Aorta (tissue), 5 donors: Measurements from ENCODE around the gene FRS3. TPM values are rescaled to one million over a fixed set of nuclear protein-coding genes. Genes with fewer than 3 reads are reported as not detected.
A peak's percentile ranks its signal among the peaks of the same experiment; 100 is the strongest.
"Not testable (repeated sequence)": the region's sequence is repeated elsewhere in the genome, so short reads cannot be mapped to it uniquely, and the experiment has no call there.

Source experiments
- ATAC-seq: fragments of 200-7000 bp; cut with Tn5 transposase; one replicate; pipeline ENCODE4 v1.9.1; 2022; ENCODE audit warnings: moderate library complexity; ENCODE audit not compliant: low FRiP score
- DNase-seq, 2 donors: peaks; one replicate each; pipeline ENCODE4 v3.0.0-alpha.2; 2020
- H3K27ac ChIP-seq, 2 donors: one replicate each; pipeline ENCODE4 v1.5.1; 2013; ENCODE audit warnings: low read length in 2 of 2, mild to moderate bottlenecking in 2 of 2, moderate library complexity in 2 of 2, control low read depth in 1 of 2, inconsistent platforms in 1 of 2, low read depth in 1 of 2
- H3K27me3 ChIP-seq, 2 donors: one replicate each; pipeline ENCODE4 v1.6.1; 2013; ENCODE audit warnings: control low read depth in 1 of 2, low read length in 1 of 2, mild to moderate bottlenecking in 1 of 2, moderate library complexity in 1 of 2; ENCODE audit not compliant: insufficient read depth in 2 of 2, control insufficient read depth in 1 of 2
- H3K36me3 ChIP-seq, 2 donors: one replicate each; pipeline ENCODE4 v1.6.1; 2013; ENCODE audit warnings: control low read depth in 1 of 2, low read length in 1 of 2, mild to moderate bottlenecking in 1 of 2; ENCODE audit not compliant: insufficient read depth in 2 of 2, control insufficient read depth in 1 of 2
- H3K4me1 ChIP-seq, 2 donors: one replicate each; pipeline ENCODE4 v1.6.1; 2013; ENCODE audit warnings: low read length in 2 of 2, control low read depth in 1 of 2, mild to moderate bottlenecking in 1 of 2, moderate library complexity in 1 of 2; ENCODE audit not compliant: insufficient read depth in 2 of 2, control insufficient read depth in 1 of 2
- H3K4me3 ChIP-seq, 2 donors: one replicate each; pipeline ENCODE4 v1.5.1; 2013; ENCODE audit warnings: low read length in 2 of 2, control low read depth in 1 of 2, mild to moderate bottlenecking in 1 of 2
- H3K9me3 ChIP-seq: one replicate; pipeline ENCODE4 v1.6.1; 2013; ENCODE audit warnings: mild to moderate bottlenecking, low read length; ENCODE audit not compliant: control insufficient read depth
- WGBS, 2 donors: extraction: QIAGEN DNeasy Blood & Tissue Kit; methylation state at CpG; one replicate each; pipeline ENCODE4 v1.1.7; 2013; 5-methylcytosine and 5-hydroxymethylcytosine counted together
- intact Hi-C, 2 donors: fragments of 100-400 bp; cut with DNase I; formaldehyde crosslinking; loops; one replicate each; pipeline versions ENCODE4 v1.14.2 to v1.15.0; 2022
- polyA plus RNA-seq, 2 donors: library from polyadenylated mRNA; stranded (reverse); fragments of 200-250 nt; gene quantifications; one replicate each; pipeline ENCODE4 v1.2.3, GENCODE V29; 2013
- total RNA-seq, 2 donors: library from RNA; stranded (reverse); fragmentation: NEBNext Ultra II Directional; extraction: Animal tissue kit (Norgen Biotek cat#: 25700); gene quantifications; one replicate each; pipeline ENCODE4 v1.2.1, GENCODE V29; 2021
- donor health status: healthy with polysubstance abuse.
- donor health status: Bipolar disorder and iron deficiency.
- donor health status: DM: no; HTN: no; CAD: no.
- donor health status: DM: no; HTN: no; CAD: no.
- donor health status: DM: yes; HTN: yes; CAD: no.

Gene FRS3
- total and polyA plus RNA-seq, 4 donors: 1.0 to 16.2 (median 4.5) TPM

DNA sequence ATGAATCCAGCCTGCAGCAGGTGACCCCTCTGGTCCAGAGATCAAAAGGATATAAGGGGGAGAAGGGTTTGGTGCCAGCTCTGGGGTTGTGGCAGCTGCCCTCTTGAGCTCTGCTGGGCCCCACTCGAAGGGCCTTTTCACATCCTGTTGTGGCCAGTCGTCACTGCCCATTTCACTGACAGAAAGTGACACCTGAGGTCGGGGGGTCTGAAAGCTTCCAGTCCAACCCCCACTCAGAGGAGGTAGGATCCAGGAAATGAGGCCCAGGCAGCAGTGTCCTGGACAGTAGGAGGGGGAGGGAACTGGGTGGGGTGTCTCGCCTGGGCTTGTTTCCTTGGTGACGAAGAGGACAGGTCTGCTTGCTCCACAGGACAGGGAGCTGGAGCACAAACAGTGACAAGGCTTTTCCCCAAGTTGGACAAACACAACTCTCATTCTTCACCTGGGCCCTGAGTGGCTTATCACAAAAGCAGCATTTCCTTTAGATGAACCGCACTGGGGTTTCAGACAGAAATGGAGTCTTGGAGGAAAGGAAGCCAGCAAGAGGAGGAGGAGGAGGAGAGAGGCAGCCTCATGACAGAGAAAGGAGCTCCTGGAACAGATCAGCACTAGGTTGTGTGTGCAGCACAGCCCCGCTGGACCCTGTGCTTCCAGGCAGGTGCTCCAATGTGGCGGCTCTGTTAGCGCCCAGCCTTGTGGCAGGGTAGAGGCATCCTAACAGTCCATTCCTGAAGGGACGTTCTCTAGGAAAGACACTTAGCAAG lies 11.0 kb downstream of the FRS3 start:
- ATAC-seq (no peak), DNase-seq (peak in 1 of 2 donors; percentile 56)
- H3K27ac ChIP-seq: no peak overlapping the region
- no peak overlapping the region for H3K4me3 ChIP-seq
- 80% methylated on average over 10 of the region's 10 CpGs for WGBS, 2 donors
- no peaks in the 10 kb centered on the region for H3K36me3 ChIP-seq
- H3K4me1 ChIP-seq: no peaks in the 10 kb centered on the region
- no peaks in the 10 kb centered on the region for H3K27me3 ChIP-seq
- intact Hi-C loops: no loop called here
- no peaks in the 10 kb centered on the region for H3K9me3 ChIP-seq

DNA sequence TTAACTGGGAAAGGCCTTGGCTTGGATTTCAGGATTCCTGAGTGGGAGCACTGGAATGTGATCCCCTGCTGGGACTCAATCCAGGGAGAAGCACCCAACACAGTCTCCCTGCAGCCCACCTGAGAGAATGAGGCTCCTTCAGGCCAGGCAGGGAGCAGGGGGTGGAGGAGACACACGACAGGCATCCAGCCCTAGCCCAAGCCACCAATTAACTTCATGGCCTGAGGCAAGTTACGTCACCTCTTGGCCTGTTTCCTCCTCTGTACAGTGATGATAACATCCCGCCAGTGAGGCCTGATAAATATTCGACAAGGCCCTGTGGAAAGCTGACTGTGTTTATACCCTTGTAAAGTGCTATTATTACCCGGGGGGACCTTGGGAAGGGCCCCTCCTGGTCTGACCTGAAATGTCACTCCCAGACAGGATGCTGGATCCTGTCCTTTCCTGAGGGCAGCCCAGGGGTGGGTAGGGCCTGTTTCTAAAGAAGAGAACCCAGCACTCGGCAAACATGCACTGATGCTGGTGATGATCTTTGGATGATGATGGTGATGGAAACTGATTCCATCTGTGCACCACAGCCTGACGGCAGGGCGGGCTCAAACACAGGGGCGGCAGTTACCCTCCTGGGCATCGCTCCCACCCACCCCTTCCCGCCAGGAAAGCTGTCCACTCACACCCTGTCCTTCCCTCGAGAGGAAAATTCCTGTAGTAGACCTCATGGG lies 12.4 kb downstream of the FRS3 start:
- Histone ChIP-seq H3K4me3 (no peak overlapping the region), H3K36me3 (no peaks in the 10 kb centered on the region), H3K27ac (no peak overlapping the region), H3K9me3 (no peaks in the 10 kb centered on the region), H3K27me3 (no peaks in the 10 kb centered on the region), H3K4me1 (no peaks in the 10 kb centered on the region)
- 31 to 32% methylated on average over 12 of the region's 12 CpGs for WGBS, 2 donors
- intact Hi-C loops: no loop called here
- ATAC-seq (peak; percentile 69), DNase-seq (peak; percentile 51 to 69)

DNA sequence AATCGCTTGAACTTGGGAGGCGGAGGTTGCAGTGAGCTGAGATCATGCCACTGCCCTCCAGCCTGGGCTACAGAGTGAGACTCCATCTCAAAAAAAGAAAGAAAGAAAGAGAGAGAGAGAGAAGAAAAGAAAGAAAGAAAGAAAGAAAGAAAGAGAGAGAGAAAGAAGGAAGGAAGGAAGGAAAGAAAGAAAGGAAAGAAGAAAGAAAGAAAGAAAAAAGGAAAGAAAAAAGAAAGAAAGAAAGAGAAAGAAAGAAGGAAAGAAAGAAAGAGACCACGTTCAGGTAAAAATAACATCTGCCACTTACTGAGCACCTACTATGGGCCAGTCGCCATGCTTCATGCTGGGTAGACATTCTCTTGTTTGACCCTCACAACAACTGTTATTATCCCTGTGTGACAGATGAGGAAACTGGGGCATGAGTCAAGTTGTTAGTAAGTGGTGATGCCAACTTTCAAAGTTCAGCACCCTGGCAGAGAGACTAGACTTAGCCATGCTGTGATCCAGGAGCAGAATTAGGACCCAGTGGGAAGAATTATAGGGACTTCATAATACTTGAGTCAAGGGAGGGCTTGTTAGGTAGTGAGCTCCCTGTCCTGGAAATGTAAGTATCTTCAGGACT lies 13.5 kb downstream of the FRS3 start:
- intact Hi-C loops, ATAC-seq, H3K27ac ChIP-seq, H3K27me3 ChIP-seq, H3K4me3 ChIP-seq, DNase-seq, H3K4me1 ChIP-seq, H3K9me3 ChIP-seq, H3K36me3 ChIP-seq: not testable (repeated sequence)
- 90 to 92% methylated on average over 4 of the region's 4 CpGs for WGBS, 2 donors

GRCh38 chr6:41763470-41763869 lies 16.2 kb downstream of the FRS3 start:
- 21 to 26% methylated on average over 2 of the region's 2 CpGs for WGBS, 2 donors
- Histone ChIP-seq H3K27ac (no peak overlapping the region), H3K36me3 (no peaks in the 10 kb centered on the region), H3K9me3 (no peaks in the 10 kb centered on the region), H3K4me1 (no peaks in the 10 kb centered on the region), H3K4me3 (no peak overlapping the region), H3K27me3 (no peaks in the 10 kb centered on the region)
- DNase-seq (no peak), ATAC-seq (no peak)
- intact Hi-C loops: no loop called here

GRCh38 chr6:41759905-41760579 lies 19.7 kb downstream of the FRS3 start:
- ATAC-seq (no peak), DNase-seq (peak in 1 of 2 donors; percentile 18)
- intact Hi-C loops: no loop called here
- no peaks in the 10 kb centered on the region for H3K36me3 ChIP-seq
- H3K4me1 ChIP-seq: no peaks in the 10 kb centered on the region
- no peak overlapping the region for H3K4me3 ChIP-seq
- WGBS, 2 donors: 67 to 85% methylated on average over 2 of the region's 2 CpGs
- no peaks in the 10 kb centered on the region for H3K27me3 ChIP-seq
- no peak overlapping the region for H3K27ac ChIP-seq
- no peaks in the 10 kb centered on the region for H3K9me3 ChIP-seq

- ATAC-seq: no peak
- peak in 1 of 2 donors; percentile 17 for DNase-seq
- intact Hi-C loops: no loop called here
- Histone ChIP-seq H3K27ac (no peak overlapping the region), H3K4me1 (no peaks in the 10 kb centered on the region), H3K27me3 (no peaks in the 10 kb centered on the region), H3K9me3 (no peaks in the 10 kb centered on the region), H3K4me3 (no peak overlapping the region), H3K36me3 (no peaks in the 10 kb centered on the region)
- 84 to 89% methylated on average over 13 of the region's 13 CpGs for WGBS, 2 donors
Observed at GRCh38 chr6:41759106-41759904, 20.4 kb downstream of the FRS3 start.

- no peak for ATAC-seq
- no peak overlapping the region for H3K4me3 ChIP-seq
Observed at GRCh38 chr6:41758641-41759035, 21.1 kb downstream of the FRS3 start.

More at GRCh38 chr6:41758641-41759035, 21.1 kb downstream of the FRS3 start:
- intact Hi-C loops: no loop called here
- WGBS, 2 donors: 87 to 93% methylated on average over 6 of the region's 6 CpGs
- Histone ChIP-seq H3K9me3 (no peaks in the 10 kb centered on the region), H3K27me3 (no peaks in the 10 kb centered on the region), H3K36me3 (no peaks in the 10 kb centered on the region), H3K27ac (no peak overlapping the region), H3K4me1 (no peaks in the 10 kb centered on the region)
- peak in 1 of 2 donors; percentile 2 for DNase-seq
